Esophagus squamous epithelium (tissue), 5 donors: Measurements from ENCODE around the gene ZNF10. TPM values are rescaled to one million over a fixed set of nuclear protein-coding genes. Genes with fewer than 3 reads are reported as not detected.
A peak's percentile ranks its signal among the peaks of the same experiment; 100 is the strongest.

Source experiments
- DNase-seq: peaks from one replicate; lab custom pipeline; 2025; lab: John Stamatoyannopoulos, UW
- H3K27ac ChIP-seq, 4 donors: fragments of 200-600 bp; sonication (generic); one replicate each; pipeline ENCODE4 v1.5.1; 2016 to 2019; ENCODE audit warnings: mild to moderate bottlenecking in 1 of 4
- H3K27me3 ChIP-seq, 4 donors: fragments of 200-600 bp; sonication (generic); 1 replicate in 3 of 4; 2 replicates in 1 of 4; pipeline versions ENCODE4 v1.5.1 to v1.6.0; 2017 to 2021; ENCODE audit warnings: antibody characterized with exemption in 1 of 4
- H3K36me3 ChIP-seq, 3 donors: fragments of 200-600 bp; sonication (generic); one replicate each; pipeline ENCODE4 v1.5.1; 2016 to 2019
- H3K4me1 ChIP-seq, 3 donors: fragments of 200-600 bp; sonication (generic); one replicate each; pipeline ENCODE4 v1.5.1; 2017 to 2019
- H3K4me3 ChIP-seq, 4 donors: fragments of 200-600 bp; sonication (generic); 1 replicate in 3 of 4; 2 replicates in 1 of 4; pipeline ENCODE4 v1.5.1; 2016 to 2019; ENCODE audit warnings: mild to moderate bottlenecking in 2 of 4, moderate library complexity in 1 of 4
- H3K9me3 ChIP-seq, 3 donors: fragments of 200-600 bp; sonication (generic); one replicate each; pipeline ENCODE4 v1.5.1; 2016 to 2019
- CTCF ChIP-seq, 6 experiments: fragments of 450-650 bp in 4 of 6; fragments of 200-600 bp in 2 of 6; sonication (generic) in 2 of 6; IDR thresholded peaks; one replicate each; pipeline ENCODE4 v1.5.1; 2016 to 2019; ENCODE audit warnings: antibody characterized with exemption in 6 of 6, mild to moderate bottlenecking in 4 of 6, moderate library complexity in 4 of 6
- POLR2A ChIP-seq, 4 donors: fragments of 450-650 bp; IDR thresholded peaks; one replicate each; pipeline ENCODE4 v1.6.1; 2017; ENCODE audit warnings: antibody characterized with exemption in 4 of 4, mild to moderate bottlenecking in 4 of 4, moderate library complexity in 3 of 4
- WGBS, 2 donors: methylation state at CpG; one replicate each; pipeline ENCODE4 v1.1.5; 2018; 5-methylcytosine and 5-hydroxymethylcytosine counted together
- intact Hi-C: fragments of 100-400 bp; cut with DNase I; formaldehyde crosslinking; loops from one replicate; pipeline ENCODE4 v1.15.0; 2022
- total RNA-seq, 4 donors: library from RNA; depleted of rRNA; stranded (reverse); fragments of >200 nt; gene quantifications; one replicate each; pipeline ENCODE4 v1.1.0, GENCODE V29; 2016
- donor health status: DM: yes; HTN: yes; CAD: no.

The ZNF10 gene
- total RNA-seq, 4 donors from 2014 or later: 2.2 to 5.9 (median 4.1) TPM

GRCh38 chr12:133190176-133190575 lies 59.7 kb downstream of the ZNF10 start:
- WGBS, 2 donors: 80 to 85% methylated on average over 2 of the region's 2 CpGs
- intact Hi-C loops: no loop called here
- H3K27ac ChIP-seq: no peak overlapping the region
- no peaks in the 10 kb centered on the region for H3K27me3 ChIP-seq
- DNase-seq: no peak
- no peaks in the 10 kb centered on the region for H3K4me1 ChIP-seq
- TF ChIP-seq CTCF (IDR thresholded peaks at IDR 0.05): no peak
- no peak for TF ChIP-seq POLR2A (IDR thresholded peaks at IDR 0.05)
- peaks cover 17 to 100% (median 98%) of the 10 kb centered on the region in 3 donors for H3K9me3 ChIP-seq
- H3K4me3 ChIP-seq: peak overlapping the region in 1 of 4 donors; percentile 26
- peaks cover 68 to 100% (median 74%) of the 10 kb centered on the region in 3 donors for H3K36me3 ChIP-seq

DNA sequence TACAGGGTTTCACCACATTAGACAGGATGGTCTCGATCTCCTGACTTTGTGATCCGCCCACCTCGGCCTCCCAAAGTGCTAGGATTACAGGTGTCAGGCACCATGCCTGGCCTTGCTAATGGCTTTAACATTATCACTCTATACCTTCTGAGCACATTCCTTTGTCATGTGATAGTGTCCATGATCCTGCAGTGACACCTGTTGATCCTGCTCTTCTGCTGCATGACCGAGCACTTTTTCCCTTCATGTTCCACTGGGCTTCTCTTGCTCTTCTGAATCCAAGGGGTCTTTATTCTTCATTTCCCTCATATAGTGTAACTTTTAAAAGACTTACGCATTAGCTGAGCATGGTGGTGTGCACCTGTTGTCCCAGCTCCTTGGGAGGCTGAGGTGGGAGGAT lies 62.4 kb downstream of the ZNF10 start:
- no peak overlapping the region for H3K27ac ChIP-seq
- H3K36me3 ChIP-seq: peaks cover 52 to 92% (median 74%) of the 10 kb centered on the region in 3 donors
- no peaks in the 10 kb centered on the region for H3K27me3 ChIP-seq
- no peak for DNase-seq
- TF ChIP-seq POLR2A (IDR thresholded peaks at IDR 0.05) (no peak), CTCF (IDR thresholded peaks at IDR 0.05) (no peak)
- H3K4me3 ChIP-seq: peak overlapping the region in 1 of 4 donors; percentile 23
- H3K9me3 ChIP-seq: peaks cover 19 to 92% (median 90%) of the 10 kb centered on the region in 3 donors
- intact Hi-C loops: no loop called here
- H3K4me1 ChIP-seq: no peaks in the 10 kb centered on the region
- 96 to 100% methylated on average over 5 of the region's 5 CpGs for WGBS, 2 donors

- peaks cover 11 to 54% (median 28%) of the 10 kb centered on the region in 3 donors for H3K36me3 ChIP-seq
- no peaks in the 10 kb centered on the region for H3K27me3 ChIP-seq
- intact Hi-C loops: no loop called here
- no peak for DNase-seq
- H3K27ac ChIP-seq: no peak overlapping the region
- TF ChIP-seq POLR2A (IDR thresholded peaks at IDR 0.05) (no peak), CTCF (IDR thresholded peaks at IDR 0.05) (no peak)
- 29 to 100% methylated on average over 2 of the region's 2 CpGs for WGBS, 2 donors
- peaks cover 30 to 76% (median 72%) of the 10 kb centered on the region in 3 donors for H3K9me3 ChIP-seq
- no peaks in the 10 kb centered on the region for H3K4me1 ChIP-seq
- peak overlapping the region in 1 of 4 donors; percentile 28 for H3K4me3 ChIP-seq
These were observed 71.5 kb downstream of the ZNF10 start for GRCh38 chr12:133201888-133202287.

DNA sequence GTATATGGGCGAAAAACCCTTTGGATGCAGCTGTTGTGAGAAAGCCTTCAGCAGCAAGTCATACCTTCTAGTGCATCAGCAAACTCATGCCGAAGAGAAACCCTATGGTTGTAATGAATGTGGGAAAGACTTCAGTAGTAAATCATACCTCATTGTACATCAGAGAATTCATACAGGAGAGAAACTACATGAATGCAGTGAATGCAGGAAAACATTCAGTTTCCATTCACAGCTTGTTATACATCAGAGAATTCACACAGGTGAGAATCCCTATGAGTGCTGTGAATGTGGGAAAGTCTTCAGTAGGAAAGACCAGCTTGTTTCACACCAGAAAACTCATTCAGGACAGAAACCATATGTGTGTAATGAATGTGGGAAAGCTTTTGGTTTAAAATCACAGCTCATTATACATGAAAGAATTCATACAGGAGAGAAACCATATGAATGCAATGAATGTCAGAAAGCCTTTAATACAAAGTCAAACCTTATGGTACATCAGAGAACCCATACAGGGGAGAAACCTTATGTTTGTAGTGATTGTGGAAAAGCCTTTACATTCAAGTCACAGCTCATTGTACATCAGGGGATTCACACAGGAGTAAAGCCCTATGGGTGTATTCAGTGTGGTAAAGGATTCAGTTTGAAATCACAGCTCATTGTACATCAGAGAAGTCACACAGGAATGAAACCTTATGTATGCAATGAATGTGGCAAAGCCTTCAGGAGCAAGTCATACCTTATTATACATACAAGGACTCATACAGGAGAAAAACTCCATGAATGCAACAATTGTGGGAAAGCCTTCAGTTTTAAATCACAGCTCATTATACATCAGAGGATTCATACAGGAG lies 72.3 kb downstream of the ZNF10 start:
- Histone ChIP-seq H3K9me3 (peaks cover 30 to 83% (median 80%) of the 10 kb centered on the region in 3 donors), H3K4me1 (no peaks in the 10 kb centered on the region), H3K36me3 (peaks cover 11 to 52% (median 28%) of the 10 kb centered on the region in 3 donors), H3K4me3 (peak overlapping the region in 1 of 4 donors; percentile 28), H3K27me3 (no peaks in the 10 kb centered on the region), H3K27ac (no peak overlapping the region)
- DNase-seq: no peak
- intact Hi-C loops: no loop called here
- no peak for TF ChIP-seq CTCF (IDR thresholded peaks at IDR 0.05)
- no peak for TF ChIP-seq POLR2A (IDR thresholded peaks at IDR 0.05)
- WGBS, 2 donors: 94 to 100% methylated on average over 2 of the region's 2 CpGs
